H1 (cell line): ENCODE results near the gene CD38. TPM values are rescaled to one million over a fixed set of nuclear protein-coding genes. Genes with fewer than 3 reads are reported as not detected.

ENCODE experiments used
- CTCF ChIA-PET: fragments of 300-600 bp; sonication (Branson Sonifier 250); formaldehyde crosslinking; loops from one replicate; lab custom pipeline; 2021; ENCODE audit not compliant: partially characterized antibody; lab: Charles Lee
- POLR2A ChIA-PET: fragments of 300-600 bp; sonication (Branson Sonifier 250); formaldehyde crosslinking; loops from one replicate; lab custom pipeline; 2021; ENCODE audit warnings: inconsistent platforms; ENCODE audit not compliant: partially characterized antibody; lab: Charles Lee
- DNase-seq, 2 experiments: peaks; one replicate each; pipeline versions ENCODE4 v3.0.0 to v3.0.0-alpha.2; 2010 to 2022; ENCODE audit warnings: low spot score in 2 of 2, low read depth in 1 of 2, mixed read lengths in 1 of 2
- FAIRE-seq: peaks from 2 replicates; lab custom pipeline; 2011; peaks lifted over from hg19 to GRCh38; lab: Jason Lieb, UNC
- H2AFZ ChIP-seq: 2 replicates; pipeline ENCODE4 v1.8.1; 2012; ENCODE audit warnings: low read length, inconsistent platforms
- H2AK5ac ChIP-seq: 2 replicates; pipeline ENCODE4 v1.6.1; 2013; ENCODE audit warnings: low read depth, low read length
- H2BK120ac ChIP-seq: replicated peaks from 2 replicates; pipeline ENCODE3; 2013; ENCODE audit warnings: low read depth, low read length, inconsistent platforms
- H2BK12ac ChIP-seq: 2 replicates; pipeline ENCODE4 v1.6.1; 2013; ENCODE audit warnings: low read depth, low read length
- H2BK15ac ChIP-seq: 2 replicates; pipeline ENCODE4 v1.6.1; 2013; ENCODE audit warnings: low read length
- H2BK20ac ChIP-seq: 2 replicates; pipeline ENCODE4 v1.6.1; 2013; ENCODE audit warnings: low read length
- H2BK5ac ChIP-seq: 2 replicates; pipeline ENCODE4 v1.6.1; 2013; ENCODE audit warnings: low read depth, low read length
- H3K14ac ChIP-seq: 2 replicates; pipeline ENCODE4 v1.6.1; 2013; ENCODE audit warnings: inconsistent platforms; ENCODE audit not compliant: insufficient read length
- H3K18ac ChIP-seq: 2 replicates; pipeline ENCODE4 v1.6.1; 2013; ENCODE audit warnings: low read length; ENCODE audit errors: extremely low read depth
- H3K23ac ChIP-seq: 2 replicates; pipeline ENCODE4 v1.6.1; 2013; ENCODE audit warnings: inconsistent platforms; ENCODE audit not compliant: insufficient read length
- H3K23me2 ChIP-seq: 2 replicates; pipeline ENCODE4 v1.6.1; 2013; ENCODE audit warnings: low read depth, low read length
- H3K27ac ChIP-seq: 2 replicates; pipeline ENCODE4 v1.6.1; 2011; ENCODE audit warnings: low read depth, low read length, inconsistent platforms
- H3K27me3 ChIP-seq, 4 experiments: replicated peaks in 1 of 4; 1 replicate in 1 of 4; 2 replicates in 3 of 4; pipeline versions ENCODE4 v1.6.1 to v1.8.1; 2011 to 2013; ENCODE audit warnings: low read length in 3 of 4, mild to moderate bottlenecking in 3 of 4, inconsistent platforms in 2 of 4, mixed read lengths in 2 of 4, moderate library complexity in 1 of 4; ENCODE audit not compliant: control insufficient read depth in 3 of 4, insufficient read depth in 3 of 4; ENCODE audit errors: extremely low read depth in 1 of 4
- H3K36me3 ChIP-seq, 4 experiments: 2 replicates each; pipeline versions ENCODE4 v1.6.1 to v1.8.1; 2011 to 2013; ENCODE audit warnings: mild to moderate bottlenecking in 4 of 4, low read length in 3 of 4, moderate library complexity in 2 of 4, control low read depth in 1 of 4, inconsistent platforms in 1 of 4; ENCODE audit not compliant: insufficient read depth in 4 of 4, control insufficient read depth in 2 of 4
- H3K4ac ChIP-seq: replicated peaks from 2 replicates; pipeline ENCODE3; 2013; ENCODE audit warnings: low read length, low read depth, mixed read lengths, inconsistent platforms; ENCODE audit not compliant: insufficient read length
- H3K4me1 ChIP-seq, 4 experiments: replicated peaks in 1 of 4; 1 replicate in 1 of 4; 2 replicates in 3 of 4; pipeline versions ENCODE4 v1.6.1 to v1.8.1; 2011 to 2013; ENCODE audit warnings: low read length in 3 of 4, inconsistent platforms in 2 of 4, mixed read lengths in 1 of 4; ENCODE audit not compliant: insufficient read depth in 4 of 4, control insufficient read depth in 3 of 4
- H3K4me2 ChIP-seq, 2 experiments: 2 replicates each; pipeline versions ENCODE4 v1.6.1 to v1.8.1; 2011 to 2013; ENCODE audit warnings: low read depth in 2 of 2, low read length in 2 of 2, control low read depth in 1 of 2, inconsistent platforms in 1 of 2, mild to moderate bottlenecking in 1 of 2; ENCODE audit not compliant: insufficient read depth in 1 of 2
- H3K4me3 ChIP-seq, 4 experiments: fragments of 200-600, 300-600 bp in 1 of 4; sonication (generic), shearing (Covaris generic), sonication (Bioruptor Twin) in 1 of 4; 2 replicates each; pipeline versions ENCODE4 v1.5.1 to v1.8.1; 2011 to 2016; ENCODE audit warnings: low read length in 4 of 4, low read depth in 3 of 4, control low read depth in 2 of 4, inconsistent platforms in 2 of 4, mild to moderate bottlenecking in 2 of 4, mixed read lengths in 1 of 4, moderate library complexity in 1 of 4; ENCODE audit not compliant: insufficient read depth in 2 of 4; ENCODE audit errors: extremely low read depth in 1 of 4
- H3K56ac ChIP-seq: replicated peaks from 2 replicates; pipeline ENCODE3; 2013; ENCODE audit warnings: low read depth, mild to moderate bottlenecking, mixed read lengths, low read length, inconsistent platforms; ENCODE audit not compliant: insufficient read length
- H3K79me1 ChIP-seq: 2 replicates; pipeline ENCODE4 v1.6.1; 2013; ENCODE audit warnings: low read depth, low read length, control low read depth
- H3K79me2 ChIP-seq, 2 experiments: 2 replicates each; pipeline versions ENCODE4 v1.6.1 to v1.8.1; 2012 to 2013; ENCODE audit warnings: low read length in 2 of 2, mild to moderate bottlenecking in 2 of 2, inconsistent platforms in 1 of 2; ENCODE audit not compliant: insufficient read depth in 2 of 2, control insufficient read depth in 1 of 2
- H3K9ac ChIP-seq, 4 experiments: replicated peaks in 1 of 4; 1 replicate in 1 of 4; 2 replicates in 3 of 4; pipeline versions ENCODE4 v1.6.1 to v1.8.1; 2011 to 2013; ENCODE audit warnings: low read depth in 3 of 4, low read length in 3 of 4, control low read depth in 2 of 4, mild to moderate bottlenecking in 2 of 4, moderate library complexity in 2 of 4, inconsistent platforms in 1 of 4; ENCODE audit errors: extremely low read depth in 1 of 4
- H3K9me3 ChIP-seq, 2 experiments: 2 replicates each; pipeline versions ENCODE4 v1.6.1 to v1.8.1; 2012 to 2013; ENCODE audit warnings: mild to moderate bottlenecking in 2 of 2, moderate library complexity in 2 of 2, control low read depth in 1 of 2, inconsistent platforms in 1 of 2, low read depth in 1 of 2, low read length in 1 of 2, mixed read lengths in 1 of 2; ENCODE audit not compliant: insufficient read depth in 2 of 2
- H4K20me1 ChIP-seq, 2 experiments: replicated peaks in 1 of 2; 2 replicates each; pipeline versions ENCODE3 to v1.8.1; 2011 to 2013; ENCODE audit warnings: inconsistent platforms in 2 of 2, low read length in 2 of 2, mild to moderate bottlenecking in 1 of 2; ENCODE audit not compliant: insufficient read depth in 2 of 2, control insufficient read depth in 1 of 2
- H4K5ac ChIP-seq: 2 replicates; pipeline ENCODE4 v1.6.1; 2013; ENCODE audit warnings: low read length, low read depth, mixed read lengths, inconsistent platforms; ENCODE audit not compliant: insufficient read length
- H4K8ac ChIP-seq: 2 replicates; pipeline ENCODE4 v1.8.0; 2013; ENCODE audit warnings: mild to moderate bottlenecking, moderate library complexity, low read length, inconsistent platforms; ENCODE audit not compliant: insufficient read depth; ENCODE audit errors: extremely low read depth
- H4K91ac ChIP-seq: replicated peaks from 2 replicates; pipeline ENCODE3; 2013; ENCODE audit warnings: low read length, mixed read lengths, inconsistent platforms; ENCODE audit not compliant: insufficient read length
- E2F6 ChIP-seq: IDR thresholded peaks from 2 replicates; pipeline ENCODE4 v1.6.1; 2012; ENCODE audit warnings: inconsistent platforms
- TCF12 ChIP-seq: IDR thresholded peaks from 2 replicates; pipeline ENCODE4 v1.6.1; 2011; ENCODE audit warnings: low read depth, mild to moderate bottlenecking, low read length
- TEAD4 ChIP-seq: IDR thresholded peaks from 2 replicates; pipeline ENCODE4 v1.6.1; 2012; ENCODE audit warnings: low read depth, low read length, inconsistent platforms, mixed read lengths
- WGBS, 2 experiments: shearing (Covaris generic) in 1 of 2; methylation state at CpG; one replicate each; pipeline versions ENCODE4 v1.1.6 to v1.1.7; 2013 to 2015; ENCODE audit warnings: low lambda C conversion rate in 2 of 2, mixed read lengths in 2 of 2, inconsistent platforms in 1 of 2, low coverage in 1 of 2, missing lambda C conversion rate in 1 of 2; ENCODE audit not compliant: insufficient replicate concordance in 2 of 2, insufficient coverage in 1 of 2, insufficient read length in 1 of 2; ENCODE audit errors: extremely low coverage in 1 of 2, missing lambda C conversion rate in 1 of 2; 5-methylcytosine and 5-hydroxymethylcytosine counted together
- polyA plus RNA-seq, 7 experiments: library from polyadenylated mRNA; depleted of rRNA in 3 of 7; stranded (reverse) in 5 of 7; unstranded in 2 of 7; fragments of >200 nt in 5 of 7; fragments of 200-250 nt in 2 of 7; gene quantifications; 1 replicate in 5 of 7; 2 replicates in 1 of 7; 4 replicates in 1 of 7; pipeline versions ENCODE4 v1.2.1 to v1.2.3, GENCODE V29; 2011 to 2013; ENCODE audit warnings: missing spikeins in 2 of 7, mixed read lengths in 2 of 7
- total RNA-seq: library from RNA; stranded (reverse); fragmentation: NEBNext Ultra II Directional; extraction: Animal tissue kit (Norgen Biotek cat#: 25700); gene quantifications from 2 replicates; pipeline ENCODE4 v1.2.1, GENCODE V29; 2021

CD38 gene
- total and polyA plus RNA-seq, 2 of the 8 experiments (the other 6 are each of a cell fraction or from before 2014, with no cell fraction given) = 0.14 to 0.24 TPM

GRCh38 chr4:15753081-15753480 lies 25.0 kb upstream of the CD38 start:
- no peak overlapping the region for H2AFZ ChIP-seq
- H3K9ac ChIP-seq = no peak overlapping the region
- H3K4me3 ChIP-seq = no peak overlapping the region
- H3K79me2 ChIP-seq = no peaks in the 10 kb centered on the region
- H3K23ac ChIP-seq = no peak overlapping the region
- no peak overlapping the region for H2BK120ac ChIP-seq
- H3K18ac ChIP-seq = no peak overlapping the region
- no peak overlapping the region for H3K27ac ChIP-seq
- no peak overlapping the region for H2BK5ac ChIP-seq
- no peaks in the 10 kb centered on the region for H3K9me3 ChIP-seq
- H3K56ac ChIP-seq = no peak overlapping the region
- DNase-seq (no peak), FAIRE-seq (no peak)
- CTCF ChIA-PET = interaction anchor here (1.0 kb wide), 1 partner anchor 24 kb away, joined by 4 read pairs; no protein-coding TSS in a partner anchor
- POLR2A ChIA-PET = no interaction called here
- H3K36me3 ChIP-seq = no peaks in the 10 kb centered on the region
- no peak overlapping the region for H4K8ac ChIP-seq
- H2AK5ac ChIP-seq = no peak overlapping the region
- no peak overlapping the region for H2BK20ac ChIP-seq
- H2BK15ac ChIP-seq = no peak overlapping the region
- no peak overlapping the region for H3K4me2 ChIP-seq
- WGBS, 2 experiments = 93% methylated on average over 6 of the region's 6 CpGs; no CpG with 5 or more reads in 1 of the 2 experiments
- no peaks in the 10 kb centered on the region for H3K4me1 ChIP-seq
- H3K27me3 ChIP-seq = peaks cover 0 to 1% (median 0%) of the 10 kb centered on the region in 4 experiments; a peak in 1 of 7 replicates
- H3K4ac ChIP-seq = no peak overlapping the region
- no peak overlapping the region for H3K14ac ChIP-seq
- no peak overlapping the region for H4K91ac ChIP-seq
- no peaks in the 10 kb centered on the region for H4K20me1 ChIP-seq
- no peaks in the 10 kb centered on the region for H3K23me2 ChIP-seq
- no peak overlapping the region for H2BK12ac ChIP-seq
- H4K5ac ChIP-seq = no peak overlapping the region
- TF ChIP-seq E2F6 (no peak), TCF12 (no peak), TEAD4 (no peak)
- H3K79me1 ChIP-seq = no peaks in the 10 kb centered on the region
